HFFc6 (cell line): Measurements from ENCODE around the gene BBS9. TPM values are rescaled to one million over a fixed set of nuclear protein-coding genes. Genes with fewer than 3 reads are reported as not detected.
"Not testable (repeated sequence)": the region's sequence is repeated elsewhere in the genome, so short reads cannot be mapped to it uniquely, and the experiment has no call there.

ENCODE experiments used
- DNase-seq: peaks from one replicate; pipeline ENCODE4 v3.0.0-alpha.2; 2018
- H3K27ac Mint-ChIP-seq: 2 replicates; pipeline ENCODE4 v1.8.0; 2020; ENCODE audit warnings: mild to moderate bottlenecking, mixed read lengths
- H3K27me3 Mint-ChIP-seq: 2 replicates; pipeline ENCODE4 v1.8.0; 2021; ENCODE audit warnings: mild to moderate bottlenecking, moderate library complexity, mixed read lengths; ENCODE audit not compliant: insufficient read depth
- H3K36me3 Mint-ChIP-seq: 2 replicates; pipeline ENCODE4 v1.8.0; 2021; ENCODE audit warnings: low read depth, mixed read lengths
- H3K4me1 Mint-ChIP-seq: 2 replicates; pipeline ENCODE4 v1.8.0; 2020; ENCODE audit warnings: low read depth, mixed read lengths
- H3K4me3 Mint-ChIP-seq: 2 replicates; pipeline ENCODE4 v1.8.0; 2020; ENCODE audit warnings: mild to moderate bottlenecking, moderate library complexity, mixed read lengths
- H3K9me3 Mint-ChIP-seq: 2 replicates; pipeline ENCODE4 v1.8.0; 2020; ENCODE audit warnings: mild to moderate bottlenecking, mixed read lengths
- total RNA-seq, 6 experiments: library from RNA; stranded (reverse); fragmentation: NEBNext Ultra II Directional; extraction: Animal tissue kit (Norgen Biotek cat#: 25700); gene quantifications; 2 replicates in 1 of 6; 3 replicates in 5 of 6; pipeline ENCODE4 v1.2.3, GENCODE V29; 2021
- TF ChIP-seq, protein P1 (sequence below): fragments of 200-600 bp; sonication (generic); IDR thresholded peaks from 2 replicates; pipeline ENCODE4 v1.5.0; 2021; ENCODE audit warnings: antibody characterized with exemption, mild to moderate bottlenecking

BBS9 gene
- total RNA-seq, 6 experiments from 2014 or later = 10.6 to 13.0 (median 12.1) TPM

DNA sequence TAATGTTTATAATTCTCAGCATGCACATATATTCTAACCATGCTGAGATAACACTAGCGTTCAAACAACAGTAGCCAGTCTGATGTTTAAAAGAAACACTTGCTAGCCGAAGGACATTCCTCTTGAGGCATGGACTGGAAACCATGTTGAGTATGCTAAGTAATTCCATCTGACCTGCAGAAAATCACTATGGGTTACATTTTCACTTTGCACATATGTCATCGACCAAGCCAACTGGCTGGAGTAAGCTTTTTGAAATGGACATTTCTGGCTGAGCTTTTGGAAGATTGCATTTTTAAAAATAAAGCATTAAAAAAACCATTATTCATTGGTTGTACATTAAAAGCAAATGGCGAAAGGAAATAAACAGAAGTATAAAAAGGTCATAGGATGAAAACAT lies 88.2 kb downstream of the BBS9 start:
- Mint-ChIP-seq H3K4me1 (no peaks in the 10 kb centered on the region), H3K27me3 (no peaks in the 10 kb centered on the region; the same call in 1 of the 2 replicates)

DNA sequence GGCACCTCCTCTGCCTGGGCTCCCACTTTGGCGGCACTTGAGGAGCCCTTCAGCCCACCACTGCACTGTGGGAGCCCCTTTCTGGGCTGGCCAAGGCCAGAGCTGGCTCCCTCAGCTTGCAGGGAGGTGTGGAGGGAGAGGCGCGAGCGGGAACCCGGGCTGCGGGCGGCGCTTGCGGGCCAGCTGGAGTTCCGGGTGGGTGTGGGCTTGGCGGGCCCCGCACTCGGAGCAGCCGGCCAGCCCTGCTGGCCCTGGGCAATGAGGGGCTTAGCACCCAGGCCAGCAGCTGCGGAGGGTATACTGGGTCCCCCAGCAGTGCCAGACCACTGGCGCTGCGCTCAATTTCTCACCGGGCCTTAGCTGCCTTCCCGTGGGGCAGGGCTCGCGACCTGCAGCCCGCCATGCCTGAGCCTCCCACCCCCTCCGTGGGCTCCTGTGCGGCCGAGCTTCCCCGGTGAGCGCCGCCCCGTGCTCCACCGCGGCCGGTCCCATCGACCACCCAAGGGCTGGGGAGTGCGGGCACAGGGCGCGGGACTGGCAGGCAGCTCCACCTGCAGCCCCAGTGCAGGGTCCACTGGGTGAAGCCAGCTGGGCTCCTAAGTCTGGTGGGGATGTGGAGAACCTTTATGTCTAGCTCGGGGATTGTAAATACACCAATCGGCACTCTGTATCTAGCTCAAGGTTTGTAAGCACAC lies 89.6 kb downstream of the BBS9 start:
- H3K4me1 Mint-ChIP-seq, DNase-seq, H3K4me3 Mint-ChIP-seq, H3K9me3 Mint-ChIP-seq, H3K36me3 Mint-ChIP-seq, H3K27ac Mint-ChIP-seq, H3K27me3 Mint-ChIP-seq: not testable (repeated sequence)

More for the DNA sequence above, 88.2 kb downstream of the BBS9 start:
- Mint-ChIP-seq H3K27ac (no peak overlapping the region), H3K36me3 (peaks cover 9% of the 10 kb centered on the region), H3K9me3 (no peaks in the 10 kb centered on the region), H3K4me3 (no peak overlapping the region)
- TF ChIP-seq, protein P1, sequence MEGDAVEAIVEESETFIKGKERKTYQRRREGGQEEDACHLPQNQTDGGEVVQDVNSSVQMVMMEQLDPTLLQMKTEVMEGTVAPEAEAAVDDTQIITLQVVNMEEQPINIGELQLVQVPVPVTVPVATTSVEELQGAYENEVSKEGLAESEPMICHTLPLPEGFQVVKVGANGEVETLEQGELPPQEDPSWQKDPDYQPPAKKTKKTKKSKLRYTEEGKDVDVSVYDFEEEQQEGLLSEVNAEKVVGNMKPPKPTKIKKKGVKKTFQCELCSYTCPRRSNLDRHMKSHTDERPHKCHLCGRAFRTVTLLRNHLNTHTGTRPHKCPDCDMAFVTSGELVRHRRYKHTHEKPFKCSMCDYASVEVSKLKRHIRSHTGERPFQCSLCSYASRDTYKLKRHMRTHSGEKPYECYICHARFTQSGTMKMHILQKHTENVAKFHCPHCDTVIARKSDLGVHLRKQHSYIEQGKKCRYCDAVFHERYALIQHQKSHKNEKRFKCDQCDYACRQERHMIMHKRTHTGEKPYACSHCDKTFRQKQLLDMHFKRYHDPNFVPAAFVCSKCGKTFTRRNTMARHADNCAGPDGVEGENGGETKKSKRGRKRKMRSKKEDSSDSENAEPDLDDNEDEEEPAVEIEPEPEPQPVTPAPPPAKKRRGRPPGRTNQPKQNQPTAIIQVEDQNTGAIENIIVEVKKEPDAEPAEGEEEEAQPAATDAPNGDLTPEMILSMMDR = no peak
- DNase-seq = no peak

DNA sequence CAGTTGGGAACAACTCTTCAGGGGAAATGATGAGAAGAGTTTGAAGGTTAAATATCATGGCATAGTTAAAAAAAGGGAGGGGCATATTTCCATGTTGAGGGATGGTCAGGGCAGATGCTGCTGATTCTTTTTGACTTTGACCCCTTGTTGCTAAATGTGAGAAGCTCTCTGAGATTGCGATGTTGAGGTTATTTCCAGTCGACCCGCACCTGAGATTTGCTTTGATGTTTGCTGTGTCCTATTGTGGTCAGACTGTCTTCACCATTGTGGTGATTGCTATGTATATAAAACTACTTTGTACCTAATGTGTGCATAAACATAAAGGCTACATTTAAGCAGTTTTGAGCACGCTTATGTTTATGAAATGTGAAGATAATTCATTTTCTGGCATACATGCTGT lies 90.9 kb downstream of the BBS9 start:
- no peak for DNase-seq
- Mint-ChIP-seq H3K9me3 (no peaks in the 10 kb centered on the region), H3K36me3 (no peaks in the 10 kb centered on the region), H3K4me3 (no peak overlapping the region), H3K27me3 (no peaks in the 10 kb centered on the region; the same call in 1 of the 2 replicates), H3K4me1 (no peaks in the 10 kb centered on the region), H3K27ac (no peak overlapping the region)
- TF ChIP-seq, protein P1 = no peak

DNA sequence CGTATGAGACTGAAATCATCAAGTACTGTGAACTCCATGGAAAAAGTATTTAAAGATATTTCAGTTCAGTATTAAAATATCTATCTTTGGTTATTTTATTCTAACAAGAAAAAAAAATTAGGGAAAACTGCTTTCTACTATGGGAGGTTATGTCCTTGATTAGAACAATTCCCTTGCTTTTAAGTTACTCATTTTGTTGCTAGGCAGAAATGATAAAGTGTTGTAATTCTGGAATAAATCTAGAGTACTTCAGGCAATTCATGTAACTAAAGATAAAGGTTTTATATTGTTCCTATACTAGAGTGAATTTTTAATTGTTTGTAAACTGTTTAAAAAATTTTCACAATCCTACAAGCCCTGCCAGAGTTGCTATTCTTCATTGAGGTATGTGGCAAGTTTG lies 92.0 kb downstream of the BBS9 start:
- Mint-ChIP-seq H3K4me3 (no peak overlapping the region), H3K36me3 (no peaks in the 10 kb centered on the region), H3K27ac (no peak overlapping the region), H3K9me3 (no peaks in the 10 kb centered on the region), H3K4me1 (no peaks in the 10 kb centered on the region), H3K27me3 (no peaks in the 10 kb centered on the region; the same call in 1 of the 2 replicates)
- TF ChIP-seq, protein P1 = no peak
- no peak for DNase-seq

DNA sequence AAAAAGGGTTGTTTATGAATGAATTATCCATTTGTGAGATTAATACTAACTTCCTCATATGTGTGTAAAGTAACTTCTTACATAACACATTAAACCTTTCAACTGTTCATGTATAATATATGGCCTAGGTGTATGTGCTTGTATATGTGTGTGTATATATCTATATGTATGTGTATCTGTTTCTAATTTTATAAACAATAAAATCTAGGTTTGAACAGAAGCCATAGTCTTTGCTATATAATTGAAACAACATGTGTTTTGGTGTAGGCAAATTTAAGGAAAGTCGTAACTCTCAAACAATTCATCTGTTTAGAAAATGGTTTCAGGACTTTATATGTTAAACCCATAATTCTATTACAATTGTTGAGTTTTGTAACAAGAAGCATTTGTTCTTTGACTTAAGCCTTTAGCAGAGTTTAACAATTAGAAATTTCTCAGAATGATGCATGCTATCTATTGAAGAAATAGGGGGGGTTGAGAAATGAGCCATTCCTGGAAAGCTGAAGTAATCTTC lies 103.3 kb downstream of the BBS9 start:
- no peak for DNase-seq
- no peak overlapping the region for H3K27ac Mint-ChIP-seq
- H3K4me3 Mint-ChIP-seq = no peak overlapping the region
- TF ChIP-seq, protein P1 = no peak
- no peaks in the 10 kb centered on the region for H3K9me3 Mint-ChIP-seq
- H3K36me3 Mint-ChIP-seq = no peaks in the 10 kb centered on the region
- no peaks in the 10 kb centered on the region for H3K4me1 Mint-ChIP-seq
- H3K27me3 Mint-ChIP-seq = no peaks in the 10 kb centered on the region

DNA sequence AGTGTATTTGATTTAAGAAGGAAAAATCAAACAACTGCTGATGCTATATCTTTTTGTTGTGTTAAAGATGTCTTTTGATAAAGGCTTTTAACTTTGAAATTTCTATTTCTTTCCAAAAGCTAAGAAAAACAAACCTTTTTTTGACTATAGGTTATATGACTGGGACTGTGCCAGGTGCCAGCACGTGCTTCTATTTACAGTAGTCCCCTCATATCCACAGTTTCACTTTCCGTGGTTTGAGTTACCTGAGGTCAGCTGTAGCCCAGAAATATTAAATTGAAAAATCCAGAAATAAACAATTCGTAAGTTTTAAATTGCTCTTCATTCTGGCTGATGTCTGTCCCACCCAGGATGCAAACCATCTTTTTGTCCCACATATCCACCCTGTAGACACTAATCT lies 104.3 kb downstream of the BBS9 start:
- TF ChIP-seq, protein P1 = no peak
- Mint-ChIP-seq H3K9me3 (no peaks in the 10 kb centered on the region), H3K4me1 (no peaks in the 10 kb centered on the region), H3K36me3 (no peaks in the 10 kb centered on the region), H3K27me3 (no peaks in the 10 kb centered on the region), H3K27ac (no peak overlapping the region), H3K4me3 (no peak overlapping the region)
- DNase-seq = no peak
